Measurements from ENCODE around the gene TMEM236.

The TMEM236 gene

GRCh38 chr10:17756557-17757217, 4.7 kb downstream of the TMEM236 start:
- H3K4me3 ChIP-seq: no peak overlapping the region
- H3K27me3 ChIP-seq (ENCODE audit: low read depth): no peaks in the 10 kb centered on the region
- H3K9me3 ChIP-seq: no peaks in the 10 kb centered on the region
- no peak for DNase-seq (ENCODE audit: low spot score in 2 of 2)
- in situ Hi-C loops (cut with MboI; ENCODE audit: low sequenced_read_pairs): no loop called here
- H3K4me1 ChIP-seq: no peaks in the 10 kb centered on the region
- no peaks in the 10 kb centered on the region for H3K36me3 ChIP-seq (replicated peaks)

- in situ Hi-C loops (cut with MboI; ENCODE audit: low sequenced_read_pairs): no loop called here
- no peak for DNase-seq (ENCODE audit: low spot score in 2 of 2)
- H3K9me3 ChIP-seq: no peaks in the 10 kb centered on the region
Observed at GRCh38 chr10:17758200-17758599, 6.2 kb downstream of the TMEM236 start.

GRCh38 chr10:17758896-17759295, 6.9 kb downstream of the TMEM236 start:
- no peaks in the 10 kb centered on the region for H3K27me3 ChIP-seq (ENCODE audit: low read depth)
- in situ Hi-C loops (cut with MboI; ENCODE audit: low sequenced_read_pairs): no loop called here
- no peak for DNase-seq (ENCODE audit: low spot score in 2 of 2)
- no peaks in the 10 kb centered on the region for H3K9me3 ChIP-seq
- no peaks in the 10 kb centered on the region for H3K36me3 ChIP-seq (replicated peaks)
- no peak overlapping the region for H3K4me3 ChIP-seq
- H3K4me1 ChIP-seq: no peaks in the 10 kb centered on the region

More at GRCh38 chr10:17758200-17758599, 6.2 kb downstream of the TMEM236 start:
- Histone ChIP-seq H3K4me1 (no peaks in the 10 kb centered on the region), H3K4me3 (no peak overlapping the region), H3K36me3 (replicated peaks) (no peaks in the 10 kb centered on the region), H3K27me3 (ENCODE audit: low read depth) (no peaks in the 10 kb centered on the region)

GRCh38 chr10:17764142-17764541, 12.1 kb downstream of the TMEM236 start:
- Histone ChIP-seq H3K4me1 (no peaks in the 10 kb centered on the region), H3K9me3 (no peaks in the 10 kb centered on the region), H3K27me3 (ENCODE audit: low read depth) (no peaks in the 10 kb centered on the region), H3K4me3 (no peak overlapping the region), H3K36me3 (replicated peaks) (no peaks in the 10 kb centered on the region)
- no peak for DNase-seq (ENCODE audit: low spot score in 2 of 2)
- in situ Hi-C loops (cut with MboI; ENCODE audit: low sequenced_read_pairs): no loop called here

GRCh38 chr10:17765602-17766001, 13.6 kb downstream of the TMEM236 start:
- no peak for DNase-seq (ENCODE audit: low spot score in 2 of 2)
- no peak overlapping the region for H3K4me3 ChIP-seq
- no peaks in the 10 kb centered on the region for H3K36me3 ChIP-seq (replicated peaks)
- no peaks in the 10 kb centered on the region for H3K9me3 ChIP-seq
- H3K27me3 ChIP-seq (ENCODE audit: low read depth): no peaks in the 10 kb centered on the region
- no peaks in the 10 kb centered on the region for H3K4me1 ChIP-seq
- in situ Hi-C loops (cut with MboI; ENCODE audit: low sequenced_read_pairs): no loop called here

GRCh38 chr10:17766731-17767130, 14.7 kb downstream of the TMEM236 start:
- no peaks in the 10 kb centered on the region for H3K4me1 ChIP-seq
- no peak for DNase-seq (ENCODE audit: low spot score in 2 of 2)
- no peaks in the 10 kb centered on the region for H3K36me3 ChIP-seq (replicated peaks)
- no peak overlapping the region for H3K4me3 ChIP-seq
- H3K27me3 ChIP-seq (ENCODE audit: low read depth): no peaks in the 10 kb centered on the region
- in situ Hi-C loops (cut with MboI; ENCODE audit: low sequenced_read_pairs): no loop called here
- no peaks in the 10 kb centered on the region for H3K9me3 ChIP-seq

GRCh38 chr10:17768496-17768895, 16.5 kb downstream of the TMEM236 start:
- H3K36me3 ChIP-seq (replicated peaks): no peaks in the 10 kb centered on the region

GRCh38 chr10:17768957-17769356, 17.0 kb downstream of the TMEM236 start:
- DNase-seq (ENCODE audit: low spot score in 2 of 2): no peak
- in situ Hi-C loops (cut with MboI; ENCODE audit: low sequenced_read_pairs): no loop called here
- H3K27me3 ChIP-seq (ENCODE audit: low read depth): no peaks in the 10 kb centered on the region
- H3K36me3 ChIP-seq (replicated peaks): no peaks in the 10 kb centered on the region
- H3K4me1 ChIP-seq: no peaks in the 10 kb centered on the region
- H3K9me3 ChIP-seq: no peaks in the 10 kb centered on the region
- H3K4me3 ChIP-seq: no peak overlapping the region

More at GRCh38 chr10:17768496-17768895, 16.5 kb downstream of the TMEM236 start:
- Histone ChIP-seq H3K4me3 (no peak overlapping the region), H3K9me3 (no peaks in the 10 kb centered on the region), H3K27me3 (ENCODE audit: low read depth) (no peaks in the 10 kb centered on the region), H3K4me1 (no peaks in the 10 kb centered on the region)
- in situ Hi-C loops (cut with MboI; ENCODE audit: low sequenced_read_pairs): no loop called here
- DNase-seq (ENCODE audit: low spot score in 2 of 2): no peak

- in situ Hi-C loops (cut with MboI; ENCODE audit: low sequenced_read_pairs): no loop called here
Observed at GRCh38 chr10:17771017-17771416, 19.0 kb downstream of the TMEM236 start.

GRCh38 chr10:17779784-17780183, 27.8 kb downstream of the TMEM236 start:
- Histone ChIP-seq H3K9me3 (no peaks in the 10 kb centered on the region), H3K27me3 (ENCODE audit: low read depth) (peaks cover 6% of the 10 kb centered on the region), H3K36me3 (replicated peaks) (no peaks in the 10 kb centered on the region), H3K4me1 (no peaks in the 10 kb centered on the region), H3K4me3 (no peak overlapping the region)
- no peak for DNase-seq (ENCODE audit: low spot score in 2 of 2)
- in situ Hi-C loops (cut with MboI; ENCODE audit: low sequenced_read_pairs): no loop called here

More at GRCh38 chr10:17771017-17771416, 19.0 kb downstream of the TMEM236 start:
- Histone ChIP-seq H3K27me3 (ENCODE audit: low read depth) (peaks cover 5% of the 10 kb centered on the region), H3K36me3 (replicated peaks) (no peaks in the 10 kb centered on the region), H3K9me3 (no peaks in the 10 kb centered on the region), H3K4me1 (no peaks in the 10 kb centered on the region), H3K4me3 (no peak overlapping the region)
- no peak for DNase-seq (ENCODE audit: low spot score in 2 of 2)

GRCh38 chr10:17780727-17781126, 28.7 kb downstream of the TMEM236 start:
- Histone ChIP-seq H3K4me1 (no peaks in the 10 kb centered on the region), H3K36me3 (replicated peaks) (no peaks in the 10 kb centered on the region), H3K9me3 (no peaks in the 10 kb centered on the region), H3K27me3 (ENCODE audit: low read depth) (peaks cover 4% of the 10 kb centered on the region), H3K4me3 (no peak overlapping the region)
- in situ Hi-C loops (cut with MboI; ENCODE audit: low sequenced_read_pairs): no loop called here
- DNase-seq (ENCODE audit: low spot score in 2 of 2): no peak

- in situ Hi-C loops (cut with MboI; ENCODE audit: low sequenced_read_pairs): no loop called here
- DNase-seq (ENCODE audit: low spot score in 2 of 2): no peak
- no peak overlapping the region for H3K4me3 ChIP-seq
- no peaks in the 10 kb centered on the region for H3K27me3 ChIP-seq (ENCODE audit: low read depth)
- H3K36me3 ChIP-seq (replicated peaks): no peaks in the 10 kb centered on the region
- H3K9me3 ChIP-seq: no peaks in the 10 kb centered on the region
- no peaks in the 10 kb centered on the region for H3K4me1 ChIP-seq
Observed at GRCh38 chr10:17781856-17782255, 29.9 kb downstream of the TMEM236 start.

GRCh38 chr10:17782921-17783665, 31.1 kb downstream of the TMEM236 start:
- in situ Hi-C loops (cut with MboI; ENCODE audit: low sequenced_read_pairs): no loop called here
- H3K36me3 ChIP-seq (replicated peaks): no peaks in the 10 kb centered on the region
- H3K4me1 ChIP-seq: no peaks in the 10 kb centered on the region
- no peak for DNase-seq (ENCODE audit: low spot score in 2 of 2)
- no peak overlapping the region for H3K4me3 ChIP-seq
- H3K27me3 ChIP-seq (ENCODE audit: low read depth): no peaks in the 10 kb centered on the region
- no peaks in the 10 kb centered on the region for H3K9me3 ChIP-seq

- in situ Hi-C loops (cut with MboI; ENCODE audit: low sequenced_read_pairs): no loop called here
- no peaks in the 10 kb centered on the region for H3K36me3 ChIP-seq (replicated peaks)
- no peak overlapping the region for H3K4me3 ChIP-seq
- H3K27me3 ChIP-seq (ENCODE audit: low read depth): no peaks in the 10 kb centered on the region
- DNase-seq (ENCODE audit: low spot score in 2 of 2): no peak
- no peaks in the 10 kb centered on the region for H3K9me3 ChIP-seq
- H3K4me1 ChIP-seq: no peaks in the 10 kb centered on the region
Observed at GRCh38 chr10:17783751-17784150, 31.8 kb downstream of the TMEM236 start.

All from HAP-1 (cell line).